AG09309 (cell line): ENCODE data around the gene PALS2.

Experiments
- DNase-seq: peaks from one replicate; pipeline ENCODE4 v3.0.0-alpha.2; 2010; ENCODE audit warnings: low read depth
- H3K4me3 ChIP-seq: 2 replicates; pipeline ENCODE4 v1.5.1; 2011; ENCODE audit warnings: mild to moderate bottlenecking, low read depth, low read length, moderate library complexity; ENCODE audit not compliant: control insufficient read depth
- TF ChIP-seq, protein P1 (sequence below): IDR thresholded peaks from 2 replicates; pipeline ENCODE4 v1.5.1; 2011; ENCODE audit warnings: mild to moderate bottlenecking, low read depth, low read length, inconsistent platforms; ENCODE audit not compliant: insufficient read depth, control insufficient read depth; ENCODE audit errors: missing control alignments

The PALS2 gene

GRCh38 chr7:24549991-24550390 is 23.3 kb upstream of the PALS2 start:
- DNase-seq, result no peak
- TF ChIP-seq, protein P1, sequence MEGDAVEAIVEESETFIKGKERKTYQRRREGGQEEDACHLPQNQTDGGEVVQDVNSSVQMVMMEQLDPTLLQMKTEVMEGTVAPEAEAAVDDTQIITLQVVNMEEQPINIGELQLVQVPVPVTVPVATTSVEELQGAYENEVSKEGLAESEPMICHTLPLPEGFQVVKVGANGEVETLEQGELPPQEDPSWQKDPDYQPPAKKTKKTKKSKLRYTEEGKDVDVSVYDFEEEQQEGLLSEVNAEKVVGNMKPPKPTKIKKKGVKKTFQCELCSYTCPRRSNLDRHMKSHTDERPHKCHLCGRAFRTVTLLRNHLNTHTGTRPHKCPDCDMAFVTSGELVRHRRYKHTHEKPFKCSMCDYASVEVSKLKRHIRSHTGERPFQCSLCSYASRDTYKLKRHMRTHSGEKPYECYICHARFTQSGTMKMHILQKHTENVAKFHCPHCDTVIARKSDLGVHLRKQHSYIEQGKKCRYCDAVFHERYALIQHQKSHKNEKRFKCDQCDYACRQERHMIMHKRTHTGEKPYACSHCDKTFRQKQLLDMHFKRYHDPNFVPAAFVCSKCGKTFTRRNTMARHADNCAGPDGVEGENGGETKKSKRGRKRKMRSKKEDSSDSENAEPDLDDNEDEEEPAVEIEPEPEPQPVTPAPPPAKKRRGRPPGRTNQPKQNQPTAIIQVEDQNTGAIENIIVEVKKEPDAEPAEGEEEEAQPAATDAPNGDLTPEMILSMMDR, result no peak
- H3K4me3 ChIP-seq, result no peak overlapping the region

DNA sequence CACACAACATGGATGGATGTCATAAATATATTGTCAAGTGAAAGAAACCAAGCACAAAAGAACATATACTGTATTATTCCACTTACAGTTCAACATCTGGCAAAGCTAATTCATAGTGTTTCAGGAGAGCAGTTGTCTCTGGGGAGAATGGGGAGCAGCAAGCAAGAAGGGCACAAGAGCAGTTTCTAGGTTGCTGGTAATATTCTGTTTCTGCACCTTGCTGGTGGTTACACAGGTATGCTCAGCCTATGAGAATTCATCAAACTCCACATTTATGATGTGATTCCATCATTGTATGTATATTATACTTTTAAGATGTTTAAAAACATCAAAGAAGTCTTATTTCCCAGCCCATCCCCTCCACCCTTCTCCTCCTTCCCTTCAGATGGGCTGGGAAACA is 18.1 kb upstream of the PALS2 start:
- no peak overlapping the region for H3K4me3 ChIP-seq
- no peak for DNase-seq
- TF ChIP-seq, protein P1, result no peak

GRCh38 chr7:24555719-24556118 is 17.5 kb upstream of the PALS2 start:
- H3K4me3 ChIP-seq, result no peak overlapping the region
- TF ChIP-seq, protein P1, result no peak
- DNase-seq, result no peak

- H3K4me3 ChIP-seq, result no peak overlapping the region
- DNase-seq, result no peak
- TF ChIP-seq, protein P1, result no peak
Measured at GRCh38 chr7:24560772-24561171, 12.5 kb upstream of the PALS2 start.

GRCh38 chr7:24566274-24566673 is 7.0 kb upstream of the PALS2 start:
- H3K4me3 ChIP-seq, result no peak overlapping the region
- TF ChIP-seq, protein P1, result no peak
- DNase-seq, result no peak

DNA sequence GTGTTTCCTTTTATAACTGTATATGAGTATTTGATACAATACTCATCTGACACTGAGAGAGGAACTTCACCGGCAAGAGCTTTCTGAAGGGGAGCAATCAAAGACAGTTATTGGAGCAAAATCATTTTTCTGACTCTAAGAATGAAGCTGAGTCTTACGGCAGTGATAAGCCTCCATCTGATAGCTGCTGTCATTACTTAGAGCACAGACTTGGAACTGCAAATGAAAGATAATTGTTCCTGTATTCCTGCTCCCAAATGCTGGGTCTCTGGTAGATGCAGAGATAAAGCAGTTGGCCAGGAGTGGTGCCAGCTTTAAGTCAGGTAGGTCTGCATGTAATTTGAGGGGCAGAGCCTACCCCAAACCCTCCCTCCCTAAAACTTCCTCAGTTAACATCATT is 2.3 kb upstream of the PALS2 start:
- DNase-seq, result no peak
- H3K4me3 ChIP-seq, result no peak overlapping the region
- TF ChIP-seq, protein P1, result no peak

GRCh38 chr7:24572016-24572392 is 1.2 kb upstream of the PALS2 start:
- DNase-seq, result no peak
- TF ChIP-seq, protein P1, result no peak
- H3K4me3 ChIP-seq, result no peak overlapping the region
